ENCODE data around the gene BCL2L12. TPM values are rescaled to one million over a fixed set of nuclear protein-coding genes. Genes with fewer than 3 reads are reported as not detected.

BCL2L12 gene
- total RNA-seq, 1 experiment from 2014 or later, result 93.9 TPM

GRCh38 chr19:49616532-49616931, 49.2 kb upstream of the BCL2L12 start:
- Histone ChIP-seq H3K9me2 (ENCODE audit: insufficient read depth) (no peaks in the 10 kb centered on the region), H3K4me2 (ENCODE audit: low read length) (no peak overlapping the region), H3K4me1 (ENCODE audit: control insufficient read depth in 1 of 2, insufficient read depth in 2 of 2, low read length in 2 of 2) (peaks cover 28 to 32% of the 10 kb centered on the region in 2 experiments), H3K79me2 (ENCODE audit: insufficient read depth, low read length) (peaks cover 41% of the 10 kb centered on the region), H3K36me3 (ENCODE audit: control insufficient read depth in 1 of 2, insufficient read depth in 2 of 2, low read length in 2 of 2) (peaks cover 21 to 24% of the 10 kb centered on the region in 2 experiments; a peak in 3 of 4 replicates), H3K9me3 (ENCODE audit: control insufficient read depth in 1 of 2, insufficient read depth in 1 of 2, low read depth in 1 of 2, low read length in 2 of 2) (no peaks in the 10 kb centered on the region), H3K9ac (ENCODE audit: low read length) (no peak overlapping the region), H3K27me3 (ENCODE audit: insufficient read depth, low read length) (no peaks in the 10 kb centered on the region), H4K20me1 (ENCODE audit: insufficient read depth) (peaks cover 7% of the 10 kb centered on the region; the same call in 1 of the 2 replicates), H3K27ac (ENCODE audit: low read depth, low read length) (no peak overlapping the region), H3K4me3 (replicated peaks in 1 of 2; ENCODE audit: low read depth in 1 of 2, low read length in 2 of 2) (no peak overlapping the region), H2AFZ (ENCODE audit: low read depth, low read length, poor library complexity, severe bottlenecking) (no peak overlapping the region)
- POLR2A ChIA-PET, result no interaction called here
- no TSS peak for BruUV-seq (replicated peaks)
- ATAC-seq (no peak), DNase-seq (ENCODE audit: low read depth, low spot score) (no peak)
- TF ChIP-seq RAD21 (IDR thresholded peaks at IDR 0.05; ENCODE audit: low read depth), result no peak
- no peak for TF ChIP-seq POLR2A (IDR thresholded peaks at IDR 0.05; ENCODE audit: borderline replicate concordance, extremely low read depth, insufficient read depth, insufficient read length)
- TF ChIP-seq EZH2 (IDR thresholded peaks at IDR 0.05), result no peak
- TF ChIP-seq, protein P1, sequence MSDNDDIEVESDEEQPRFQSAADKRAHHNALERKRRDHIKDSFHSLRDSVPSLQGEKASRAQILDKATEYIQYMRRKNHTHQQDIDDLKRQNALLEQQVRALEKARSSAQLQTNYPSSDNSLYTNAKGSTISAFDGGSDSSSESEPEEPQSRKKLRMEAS (IDR thresholded peaks at IDR 0.05), result no peak
- no peak for TF ChIP-seq SIN3A (IDR thresholded peaks at IDR 0.05; ENCODE audit: low read depth)
- no peak for TF ChIP-seq SRF (IDR thresholded peaks at IDR 0.05; ENCODE audit: low read depth)
- TF ChIP-seq, protein P2, sequence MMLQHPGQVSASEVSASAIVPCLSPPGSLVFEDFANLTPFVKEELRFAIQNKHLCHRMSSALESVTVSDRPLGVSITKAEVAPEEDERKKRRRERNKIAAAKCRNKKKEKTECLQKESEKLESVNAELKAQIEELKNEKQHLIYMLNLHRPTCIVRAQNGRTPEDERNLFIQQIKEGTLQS (IDR thresholded peaks at IDR 0.05), result no peak
- TF ChIP-seq, protein P3, sequence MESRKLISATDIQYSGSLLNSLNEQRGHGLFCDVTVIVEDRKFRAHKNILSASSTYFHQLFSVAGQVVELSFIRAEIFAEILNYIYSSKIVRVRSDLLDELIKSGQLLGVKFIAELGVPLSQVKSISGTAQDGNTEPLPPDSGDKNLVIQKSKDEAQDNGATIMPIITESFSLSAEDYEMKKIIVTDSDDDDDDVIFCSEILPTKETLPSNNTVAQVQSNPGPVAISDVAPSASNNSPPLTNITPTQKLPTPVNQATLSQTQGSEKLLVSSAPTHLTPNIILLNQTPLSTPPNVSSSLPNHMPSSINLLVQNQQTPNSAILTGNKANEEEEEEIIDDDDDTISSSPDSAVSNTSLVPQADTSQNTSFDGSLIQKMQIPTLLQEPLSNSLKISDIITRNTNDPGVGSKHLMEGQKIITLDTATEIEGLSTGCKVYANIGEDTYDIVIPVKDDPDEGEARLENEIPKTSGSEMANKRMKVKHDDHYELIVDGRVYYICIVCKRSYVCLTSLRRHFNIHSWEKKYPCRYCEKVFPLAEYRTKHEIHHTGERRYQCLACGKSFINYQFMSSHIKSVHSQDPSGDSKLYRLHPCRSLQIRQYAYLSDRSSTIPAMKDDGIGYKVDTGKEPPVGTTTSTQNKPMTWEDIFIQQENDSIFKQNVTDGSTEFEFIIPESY (IDR thresholded peaks at IDR 0.05; ENCODE audit: extremely low read depth, insufficient replicate concordance, low read length), result no peak
- TF ChIP-seq, protein P4, sequence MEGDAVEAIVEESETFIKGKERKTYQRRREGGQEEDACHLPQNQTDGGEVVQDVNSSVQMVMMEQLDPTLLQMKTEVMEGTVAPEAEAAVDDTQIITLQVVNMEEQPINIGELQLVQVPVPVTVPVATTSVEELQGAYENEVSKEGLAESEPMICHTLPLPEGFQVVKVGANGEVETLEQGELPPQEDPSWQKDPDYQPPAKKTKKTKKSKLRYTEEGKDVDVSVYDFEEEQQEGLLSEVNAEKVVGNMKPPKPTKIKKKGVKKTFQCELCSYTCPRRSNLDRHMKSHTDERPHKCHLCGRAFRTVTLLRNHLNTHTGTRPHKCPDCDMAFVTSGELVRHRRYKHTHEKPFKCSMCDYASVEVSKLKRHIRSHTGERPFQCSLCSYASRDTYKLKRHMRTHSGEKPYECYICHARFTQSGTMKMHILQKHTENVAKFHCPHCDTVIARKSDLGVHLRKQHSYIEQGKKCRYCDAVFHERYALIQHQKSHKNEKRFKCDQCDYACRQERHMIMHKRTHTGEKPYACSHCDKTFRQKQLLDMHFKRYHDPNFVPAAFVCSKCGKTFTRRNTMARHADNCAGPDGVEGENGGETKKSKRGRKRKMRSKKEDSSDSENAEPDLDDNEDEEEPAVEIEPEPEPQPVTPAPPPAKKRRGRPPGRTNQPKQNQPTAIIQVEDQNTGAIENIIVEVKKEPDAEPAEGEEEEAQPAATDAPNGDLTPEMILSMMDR (IDR thresholded peaks at IDR 0.05 in 2 of 3, conservative IDR thresholded peaks at IDR 0.05 in 1 of 3; ENCODE audit: borderline replicate concordance in 1 of 3, insufficient read depth in 1 of 3, low read depth in 2 of 3, low read length in 2 of 3), result no peak
- no peak for TF ChIP-seq EGR1 (IDR thresholded peaks at IDR 0.05; ENCODE audit: low read depth)
- TF ChIP-seq FOSL1 (IDR thresholded peaks at IDR 0.05; ENCODE audit: low read depth), result no peak
- TF ChIP-seq EZH2phosphoT487 (IDR thresholded peaks at IDR 0.05; ENCODE audit: borderline replicate concordance), result no peak
- no peak for TF ChIP-seq YY1 (IDR thresholded peaks at IDR 0.05; ENCODE audit: extremely low read depth, insufficient replicate concordance, low read depth, low read length)
- no peak for TF ChIP-seq SP1 (IDR thresholded peaks at IDR 0.05; ENCODE audit: low read depth)
- no peak for TF ChIP-seq CBX3 (IDR thresholded peaks at IDR 0.05; ENCODE audit: low read depth)
- no peak for TF ChIP-seq TCF7L2 (IDR thresholded peaks at IDR 0.05; ENCODE audit: borderline replicate concordance, extremely low read depth, insufficient read depth, insufficient read length)
- no peak for TF ChIP-seq CEBPB (IDR thresholded peaks at IDR 0.05; ENCODE audit: low read depth)
- TF ChIP-seq ZNF274 (IDR thresholded peaks at IDR 0.05; ENCODE audit: low read depth, low read length), result no peak
- no peak for TF ChIP-seq ZFX (IDR thresholded peaks at IDR 0.05)
- TF ChIP-seq POLR2AphosphoS5 (IDR thresholded peaks at IDR 0.05; ENCODE audit: low read depth, low read length), result no peak
- RAD21 ChIA-PET (ENCODE audit: low non-redundant PET in 1 of 2, low total read pairs in 2 of 2, uncharacterized antibody in 2 of 2, unreplicated experiment in 2 of 2), result no interaction called here
- intact Hi-C loops (cut with micrococcal nuclease), result no loop called here
- CTCF ChIA-PET, result no interaction called here
